ENCODE results near the gene ZFAND3.

GRCh38 chr6:37860226-37860839 lies 40.8 kb downstream of the ZFAND3 start:
- TF ChIP-seq CTCF (IDR thresholded peaks at IDR 0.05) (peak; percentile 44 to 64 (median 49)), POLR2A (IDR thresholded peaks at IDR 0.05; ENCODE audit: low read depth) (no peak), EP300 (IDR thresholded peaks at IDR 0.05) (no peak)
